Bone marrow (tissue), 2 donors: ENCODE measurements around the gene OTOS.

Experiments
- DNase-seq, 2 donors: peaks; one replicate each; lab custom pipeline; 2025; lab: John Stamatoyannopoulos, UW

OTOS gene

GRCh38 chr2:240140511-240140910, at the start of gene OTOS:
Gene OTOS, minus strand, starts transcription at chr2:240140658. Its CDS starts 332 bp downstream, at chr2:240140326.
- DNase-seq: no peak

DNA sequence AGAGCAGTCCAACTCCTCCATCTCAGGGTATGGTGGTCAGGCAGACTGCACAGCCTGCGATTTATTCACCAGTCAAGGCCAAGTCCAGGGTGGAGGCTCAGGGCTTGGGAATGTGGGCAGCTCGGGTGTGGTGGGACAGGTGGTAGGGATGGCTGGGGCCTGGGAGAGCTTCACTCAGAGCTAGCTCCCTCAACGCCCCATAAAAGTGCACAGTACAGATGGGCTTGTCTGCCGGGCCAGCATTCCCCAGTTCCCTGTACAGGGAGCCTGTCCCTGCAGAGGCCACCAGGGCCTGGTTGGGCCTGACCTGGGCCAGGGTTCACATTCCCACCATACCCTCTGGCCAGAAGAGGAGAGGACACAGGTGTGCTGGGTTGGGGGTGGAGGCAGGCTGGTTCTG, 49.2 kb upstream of the OTOS start:
- no peak for DNase-seq

DNA sequence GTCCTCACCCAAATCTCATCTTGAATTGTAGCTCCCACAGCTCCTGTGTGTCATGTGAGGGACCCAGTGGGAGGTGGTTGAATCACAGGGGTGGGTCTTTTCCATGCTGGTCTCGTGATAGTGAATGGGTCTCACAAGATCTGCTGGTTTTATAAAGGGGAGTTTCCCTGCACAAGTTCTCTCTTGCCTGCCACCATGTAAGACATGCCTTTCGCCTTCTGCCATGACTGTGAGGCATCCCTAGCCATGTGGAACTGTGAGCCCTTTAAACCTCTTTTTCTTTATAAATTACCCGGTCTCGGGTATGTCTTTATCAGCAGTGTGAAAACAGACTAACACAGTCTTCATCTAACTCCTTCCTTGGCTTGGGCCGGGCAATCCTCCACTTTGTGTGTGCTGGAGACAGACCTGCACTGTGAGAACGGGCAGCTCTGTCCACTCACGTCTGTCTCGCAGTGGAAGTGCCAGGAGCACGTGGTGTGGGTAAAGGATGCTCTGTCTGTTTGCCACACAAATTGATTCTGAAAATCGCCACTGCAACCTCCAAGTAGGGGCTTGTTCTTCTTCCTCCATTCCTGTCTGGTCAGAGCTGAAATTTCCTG, 47.6 kb upstream of the OTOS start:
- no peak for DNase-seq

DNA sequence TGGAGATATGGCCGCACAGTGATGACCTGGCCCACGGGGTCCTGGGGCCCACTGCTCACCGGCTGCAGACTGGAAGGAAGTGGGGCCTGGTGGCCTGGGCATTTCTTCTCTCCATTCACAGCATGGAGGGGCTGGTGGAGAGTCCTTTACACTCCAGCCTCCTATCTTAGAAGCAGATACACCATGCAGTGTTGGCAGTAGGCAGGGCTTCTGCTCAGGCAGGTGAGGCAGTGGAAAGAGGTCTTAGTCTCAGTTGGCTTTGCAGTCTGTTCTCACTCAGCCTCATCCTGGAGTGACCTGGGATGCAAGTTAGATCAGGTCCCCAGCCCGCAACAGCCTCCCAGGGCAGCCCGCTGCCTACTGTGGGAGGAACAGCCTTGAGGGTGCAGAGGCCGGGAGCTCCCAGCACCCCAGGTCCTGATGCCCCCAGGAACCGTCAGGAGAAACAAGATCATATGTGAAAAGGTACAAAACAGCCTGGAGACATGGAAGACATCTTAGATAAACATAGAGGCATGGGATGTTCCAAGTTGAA, 45.8 kb upstream of the OTOS start:
- DNase-seq: no peak

DNA sequence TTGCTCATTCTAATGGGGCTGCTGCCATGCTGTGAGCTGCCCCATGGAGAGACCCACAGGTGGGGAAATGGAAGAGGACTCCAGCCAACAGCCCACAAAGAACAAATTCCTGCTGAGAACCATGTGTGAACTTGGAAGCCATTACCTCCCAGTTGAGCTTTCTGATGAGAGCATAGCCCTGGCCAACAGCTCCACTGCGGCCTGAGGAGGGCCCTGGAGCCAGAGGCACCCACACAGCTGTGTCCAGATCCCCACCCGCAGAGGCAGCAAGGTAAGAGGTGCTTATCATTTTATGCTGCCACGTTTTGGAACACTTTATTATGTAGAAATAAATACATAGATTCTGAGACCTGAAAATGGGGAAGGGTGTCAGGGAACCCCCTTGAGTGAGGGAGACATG, 44.2 kb upstream of the OTOS start:
- DNase-seq: no peak

DNA sequence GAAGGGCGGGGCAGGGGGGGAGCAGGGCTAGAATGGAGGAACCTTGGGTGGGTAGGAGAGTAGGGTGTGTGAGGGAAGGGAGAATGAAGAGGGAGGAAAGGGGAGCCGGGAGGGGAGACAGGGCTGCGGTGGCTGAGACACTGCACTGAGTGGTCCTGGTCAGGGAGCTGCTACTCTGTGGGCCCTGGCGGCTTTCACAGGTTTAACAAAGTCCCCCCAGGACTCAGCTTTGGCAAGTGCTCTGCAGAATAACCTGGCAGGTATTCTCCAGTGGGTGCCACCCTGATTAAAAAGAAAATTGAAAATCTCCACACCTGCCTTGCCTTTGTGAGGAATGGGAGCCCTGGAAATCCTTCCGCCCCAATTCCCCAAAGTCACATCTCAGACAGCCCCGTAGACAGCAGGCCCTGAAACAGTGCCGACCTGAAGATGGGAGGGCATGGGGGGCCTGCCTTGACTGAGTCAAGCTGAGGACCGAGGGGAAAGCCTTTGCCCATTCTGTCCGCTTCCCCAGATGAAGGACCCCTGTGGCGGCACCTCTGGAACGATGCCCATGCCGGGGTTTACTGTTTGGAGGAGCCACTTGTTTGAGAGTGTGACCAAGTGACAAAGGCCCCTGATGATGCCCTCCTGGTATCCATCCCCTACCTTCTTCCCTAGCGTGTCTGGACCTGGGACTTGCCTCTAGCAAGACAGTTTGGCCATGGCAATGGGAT, 43.6 kb upstream of the OTOS start:
- DNase-seq: no peak

GRCh38 chr2:240183006-240183874, 42.8 kb upstream of the OTOS start:
- no peak for DNase-seq

DNA sequence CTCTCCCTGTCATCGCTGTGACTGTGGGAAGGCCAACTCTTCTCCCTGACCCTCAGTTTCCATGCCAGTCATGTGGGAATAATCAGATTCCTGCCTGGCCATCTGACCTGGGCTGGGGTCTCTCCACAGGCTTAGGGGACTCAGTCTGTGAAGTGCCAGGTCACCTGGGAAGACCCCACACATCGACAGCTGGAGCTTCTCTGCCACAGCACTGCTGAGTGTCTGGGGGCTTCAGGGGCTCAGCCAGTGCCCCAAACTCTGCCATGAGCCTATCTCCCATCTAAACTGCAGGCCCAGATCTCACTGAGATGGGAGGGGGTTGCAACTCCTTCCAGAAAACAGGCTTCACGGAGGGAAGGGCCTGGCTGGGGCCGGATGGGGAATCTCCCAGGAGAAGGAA, 42.0 kb upstream of the OTOS start:
- DNase-seq: peak in 1 of 2 donors; percentile 2

DNA sequence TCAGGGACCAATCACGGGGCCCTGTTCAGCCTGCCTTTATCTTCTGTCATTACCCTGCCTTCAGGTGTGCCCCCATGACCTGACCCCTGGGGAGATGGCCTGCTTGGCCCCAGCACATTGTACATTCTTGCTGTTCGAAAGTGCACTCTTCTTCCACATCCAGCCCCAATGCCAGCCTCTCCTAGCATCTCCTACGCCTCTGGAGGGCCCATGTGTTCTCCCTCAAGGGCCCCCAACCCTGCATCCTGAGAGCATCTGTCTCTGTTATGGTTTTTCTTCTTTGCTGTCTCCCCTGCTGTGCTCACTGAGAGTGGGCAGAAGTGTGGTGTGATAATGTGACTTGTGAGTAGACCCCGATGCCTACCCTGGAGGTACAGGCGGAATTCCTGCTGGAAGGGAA, 41.5 kb upstream of the OTOS start:
- DNase-seq: no peak

GRCh38 chr2:240179941-240180666, 39.6 kb upstream of the OTOS start:
- no peak for DNase-seq

DNA sequence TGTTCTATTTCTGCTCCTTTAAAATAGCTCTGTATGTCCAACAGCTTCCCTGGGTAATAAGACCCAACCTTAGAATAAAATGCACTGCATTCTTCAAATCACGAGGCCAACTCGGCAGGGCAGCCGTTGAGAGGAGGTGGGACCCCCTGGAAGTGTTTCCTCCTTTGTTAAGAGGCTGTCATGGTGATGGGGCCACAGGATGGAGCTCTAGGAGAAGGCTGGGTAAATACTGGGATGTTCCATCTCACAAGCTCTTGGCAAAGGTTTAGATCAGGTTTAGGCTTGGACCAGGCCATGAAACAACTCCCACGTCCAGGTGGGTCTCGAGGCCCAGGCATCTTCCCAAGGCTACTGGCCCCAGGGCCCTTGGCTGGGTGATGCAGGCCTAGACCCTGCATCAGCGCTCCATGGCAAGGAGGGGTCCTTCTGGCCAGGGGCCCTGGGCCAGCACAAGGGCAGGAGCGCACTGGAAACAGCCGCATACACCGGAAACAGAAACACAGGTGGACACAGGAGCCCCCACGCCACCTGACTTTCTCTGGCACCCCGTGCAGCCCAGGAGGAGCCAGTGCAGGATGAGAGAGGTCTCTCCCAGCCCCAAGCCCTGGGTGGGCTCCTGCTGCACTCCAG, 38.8 kb upstream of the OTOS start:
- no peak for DNase-seq

GRCh38 chr2:240178564-240178963, 38.1 kb upstream of the OTOS start:
- no peak for DNase-seq

DNA sequence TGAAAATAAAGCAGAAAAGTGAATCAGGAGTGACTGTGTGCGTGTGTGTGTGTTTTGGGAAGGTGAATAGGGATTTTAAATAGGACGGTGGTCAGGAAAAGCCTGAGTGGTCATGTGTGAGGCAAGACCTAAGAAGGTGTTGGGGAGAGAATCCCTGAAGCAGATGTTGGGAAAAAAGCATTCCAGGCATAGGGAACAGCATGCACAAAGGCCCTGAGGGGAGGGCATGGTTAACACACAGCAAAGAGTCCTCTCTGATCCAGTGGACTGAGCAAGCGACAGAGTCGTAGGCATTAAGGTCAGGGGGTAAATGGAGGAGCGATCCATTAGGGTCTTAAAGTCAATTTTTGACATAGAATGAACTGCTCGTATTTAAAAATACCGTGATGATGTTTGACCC, 34.0 kb upstream of the OTOS start:
- DNase-seq: no peak

GRCh38 chr2:240172071-240172895, 31.8 kb upstream of the OTOS start:
- DNase-seq: no peak

- DNase-seq: no peak
Observed at GRCh38 chr2:240170883-240171282, 30.4 kb upstream of the OTOS start.

DNA sequence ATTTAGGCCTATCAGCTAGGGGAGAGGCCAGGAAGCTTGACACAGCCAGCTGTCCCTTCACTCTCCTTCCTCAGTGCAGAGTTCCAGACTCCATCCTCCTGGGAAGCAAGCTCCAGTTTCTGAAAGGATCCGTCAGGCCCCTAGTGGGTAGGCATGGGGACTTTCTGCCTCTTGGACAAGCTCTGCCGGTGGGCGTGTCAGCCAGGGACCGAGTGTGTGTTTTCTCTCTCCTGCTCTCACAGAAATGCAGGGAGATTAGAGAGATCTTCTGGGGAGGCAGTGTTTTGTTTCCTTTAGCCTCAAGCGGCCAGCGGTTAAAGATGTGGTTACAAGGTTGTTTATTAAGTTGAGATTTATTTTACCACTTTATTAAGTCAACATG, 29.9 kb upstream of the OTOS start:
- no peak for DNase-seq

GRCh38 chr2:240169486-240170353, 29.3 kb upstream of the OTOS start:
- DNase-seq: no peak

DNA sequence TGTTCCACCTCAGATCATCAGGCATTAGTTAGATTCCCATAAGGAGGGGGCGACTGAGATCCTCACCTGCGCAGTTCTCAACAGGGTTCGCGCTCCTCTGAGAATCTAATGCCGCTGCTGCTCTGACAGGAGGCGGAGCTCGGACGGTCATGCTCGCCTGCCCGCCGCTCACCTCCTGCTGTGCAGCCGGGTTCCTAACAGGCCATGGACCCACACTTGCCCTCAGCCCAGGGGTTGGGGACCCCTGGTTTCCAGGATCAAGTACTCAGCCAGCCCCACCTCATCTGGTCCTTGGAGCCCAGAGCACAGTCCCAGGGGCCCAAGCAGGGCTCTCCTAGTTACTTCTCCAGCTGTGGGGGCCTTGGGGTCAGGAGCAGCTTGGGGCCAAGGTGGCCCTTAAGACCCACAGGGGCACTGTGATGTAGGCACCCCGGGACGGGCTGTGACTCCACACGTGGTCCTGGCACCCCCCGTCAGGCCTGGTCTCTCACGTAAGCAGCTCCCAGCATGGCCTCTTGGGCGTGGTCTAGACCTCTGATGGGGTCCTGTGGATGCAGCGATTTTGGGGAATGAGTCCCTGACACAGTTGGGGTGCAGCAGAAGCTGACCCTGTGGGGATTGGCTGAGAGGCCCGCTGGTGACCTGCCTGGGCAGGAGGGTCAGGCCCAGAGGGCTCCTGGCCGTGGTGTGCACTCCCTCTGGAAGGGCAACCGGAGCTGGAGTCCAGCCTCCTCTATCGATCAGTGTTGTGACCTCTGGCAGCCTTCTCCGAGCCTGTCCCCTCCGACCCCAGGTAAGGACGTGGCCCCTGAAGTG, 28.3 kb upstream of the OTOS start:
- no peak for DNase-seq

GRCh38 chr2:240168041-240168440, 27.6 kb upstream of the OTOS start:
- no peak for DNase-seq
